ENCODE data around the gene MYL12A. TPM values are rescaled to one million over a fixed set of nuclear protein-coding genes. Genes with fewer than 3 reads are reported as not detected.

Gene MYL12A
- total and polyA plus RNA-seq, 2 of the 8 experiments (the other 6 are each of a cell fraction or from before 2014, with no cell fraction given), result 188 to 247 TPM

- Histone ChIP-seq H4K91ac (replicated peaks; ENCODE audit: insufficient read length, low read length) (no peak overlapping the region), H2BK15ac (ENCODE audit: low read length) (no peak overlapping the region), H3K9me3 (ENCODE audit: insufficient read depth in 2 of 2, low read depth in 1 of 2, low read length in 1 of 2) (no peaks in the 10 kb centered on the region), H3K79me2 (ENCODE audit: control insufficient read depth in 1 of 2, insufficient read depth in 2 of 2, low read length in 2 of 2) (no peaks in the 10 kb centered on the region), H3K56ac (replicated peaks; ENCODE audit: insufficient read length, low read depth, low read length) (no peak overlapping the region), H3K23me2 (ENCODE audit: low read depth, low read length) (no peaks in the 10 kb centered on the region), H3K4me2 (ENCODE audit: insufficient read depth in 1 of 2, low read depth in 2 of 2, low read length in 2 of 2) (no peak overlapping the region), H3K27ac (ENCODE audit: low read depth, low read length) (no peak overlapping the region), H4K20me1 (replicated peaks in 1 of 2; ENCODE audit: control insufficient read depth in 1 of 2, insufficient read depth in 2 of 2, low read length in 2 of 2) (no peaks in the 10 kb centered on the region), H2BK120ac (replicated peaks; ENCODE audit: low read depth, low read length) (no peak overlapping the region), H4K8ac (ENCODE audit: extremely low read depth, insufficient read depth, low read length) (no peak overlapping the region), H2BK5ac (ENCODE audit: low read depth, low read length) (no peak overlapping the region), H3K14ac (ENCODE audit: insufficient read length) (no peak overlapping the region), H3K36me3 (ENCODE audit: control insufficient read depth in 2 of 4, insufficient read depth in 4 of 4, low read length in 3 of 4) (no peaks in the 10 kb centered on the region), H2BK12ac (ENCODE audit: low read depth, low read length) (no peak overlapping the region), H3K4me1 (replicated peaks in 1 of 4; ENCODE audit: control insufficient read depth in 3 of 4, insufficient read depth in 4 of 4, low read length in 3 of 4) (peaks cover 0 to 4% (median 0%) of the 10 kb centered on the region in 4 experiments; a peak in 2 of 7 replicates), H2AK5ac (ENCODE audit: low read depth, low read length) (no peak overlapping the region), H2AFZ (ENCODE audit: low read length) (no peak overlapping the region), H4K5ac (ENCODE audit: insufficient read length, low read depth, low read length) (no peak overlapping the region), H3K27me3 (replicated peaks in 1 of 4; ENCODE audit: control insufficient read depth in 3 of 4, extremely low read depth in 1 of 4, insufficient read depth in 3 of 4, low read length in 3 of 4) (no peaks in the 10 kb centered on the region; a peak in 1 of 7 replicates), H3K18ac (ENCODE audit: extremely low read depth, low read length) (no peak overlapping the region), H2BK20ac (ENCODE audit: low read length) (no peak overlapping the region), H3K79me1 (ENCODE audit: low read depth, low read length) (no peaks in the 10 kb centered on the region), H3K4ac (replicated peaks; ENCODE audit: insufficient read length, low read depth, low read length) (no peak overlapping the region), H3K4me3 (ENCODE audit: extremely low read depth in 1 of 4, insufficient read depth in 2 of 4, low read depth in 3 of 4, low read length in 4 of 4) (no peak overlapping the region), H3K23ac (ENCODE audit: insufficient read length) (no peak overlapping the region), H3K9ac (replicated peaks in 1 of 4; ENCODE audit: extremely low read depth in 1 of 4, low read depth in 3 of 4, low read length in 3 of 4) (no peak overlapping the region)
- ChIA-PET CTCF (ENCODE audit: partially characterized antibody) (interaction anchor here (1.3 kb wide), 1 partner anchor 161 kb away, joined by 3 read pairs; no protein-coding TSS in a partner anchor), POLR2A (ENCODE audit: partially characterized antibody) (no interaction called here)
- 100% methylated on average over 1 of the region's 1 CpG; no CpG with 5 or more reads in 1 of the 2 experiments for WGBS, 2 experiments (ENCODE audit: extremely low coverage in 1 of 2, insufficient coverage in 1 of 2, insufficient read length in 1 of 2, insufficient replicate concordance in 2 of 2, low coverage in 1 of 2, low lambda C conversion rate in 2 of 2, missing lambda C conversion rate in 1 of 2)
- FAIRE-seq, result no peak
- DNase-seq (ENCODE audit: low read depth in 1 of 2, low spot score in 2 of 2), result no peak
- TF ChIP-seq SIN3A (conservative IDR thresholded peaks at IDR 0.05 in 1 of 2, IDR thresholded peaks at IDR 0.05 in 1 of 2; ENCODE audit: low read depth in 1 of 2, low read length in 2 of 2) (no peak), KDM1A (IDR thresholded peaks at IDR 0.05; ENCODE audit: borderline replicate concordance, low read length) (no peak), GTF2F1 (IDR thresholded peaks at IDR 0.05; ENCODE audit: borderline replicate concordance, low read depth, low read length) (no peak), POLR2AphosphoS5 (IDR thresholded peaks at IDR 0.05; ENCODE audit: low read depth, low read length) (no peak), RNF2 (IDR thresholded peaks at IDR 0.05; ENCODE audit: borderline replicate concordance, low read depth, low read length, missing control alignments, poor library complexity, severe bottlenecking) (no peak), BRCA1 (IDR thresholded peaks at IDR 0.05; ENCODE audit: low read depth, low read length) (no peak), SP4 (IDR thresholded peaks at IDR 0.05; ENCODE audit: low read length) (no peak), SP1 (IDR thresholded peaks at IDR 0.05; ENCODE audit: low read depth, low read length) (no peak), ATF2 (IDR thresholded peaks at IDR 0.05; ENCODE audit: low read length) (no peak), CTBP2 (IDR thresholded peaks at IDR 0.05; ENCODE audit: borderline replicate concordance, insufficient read depth, insufficient read length, low read length) (no peak), FOSL1 (IDR thresholded peaks at IDR 0.05; ENCODE audit: insufficient read depth, low read depth, low read length) (no peak)
These were observed 24.2 kb upstream of the MYL12A start for GRCh38 chr18:3223356-3223755.
